ENCODE results near the gene DACH1.
"Not testable (repeated sequence)": the region's sequence is repeated elsewhere in the genome, so short reads cannot be mapped to it uniquely, and the experiment has no call there.

Gene DACH1

GRCh38 chr13:71864986-71865873, 1.8 kb downstream of the DACH1 start:
- no peak for DNase-seq

GRCh38 chr13:71864094-71864985, 2.7 kb downstream of the DACH1 start:
- no peak for DNase-seq

- no peak for DNase-seq
These were observed 3.6 kb downstream of the DACH1 start for GRCh38 chr13:71863254-71863865.

GRCh38 chr13:71862459-71862943, 4.5 kb downstream of the DACH1 start:
- DNase-seq: no peak

DNA sequence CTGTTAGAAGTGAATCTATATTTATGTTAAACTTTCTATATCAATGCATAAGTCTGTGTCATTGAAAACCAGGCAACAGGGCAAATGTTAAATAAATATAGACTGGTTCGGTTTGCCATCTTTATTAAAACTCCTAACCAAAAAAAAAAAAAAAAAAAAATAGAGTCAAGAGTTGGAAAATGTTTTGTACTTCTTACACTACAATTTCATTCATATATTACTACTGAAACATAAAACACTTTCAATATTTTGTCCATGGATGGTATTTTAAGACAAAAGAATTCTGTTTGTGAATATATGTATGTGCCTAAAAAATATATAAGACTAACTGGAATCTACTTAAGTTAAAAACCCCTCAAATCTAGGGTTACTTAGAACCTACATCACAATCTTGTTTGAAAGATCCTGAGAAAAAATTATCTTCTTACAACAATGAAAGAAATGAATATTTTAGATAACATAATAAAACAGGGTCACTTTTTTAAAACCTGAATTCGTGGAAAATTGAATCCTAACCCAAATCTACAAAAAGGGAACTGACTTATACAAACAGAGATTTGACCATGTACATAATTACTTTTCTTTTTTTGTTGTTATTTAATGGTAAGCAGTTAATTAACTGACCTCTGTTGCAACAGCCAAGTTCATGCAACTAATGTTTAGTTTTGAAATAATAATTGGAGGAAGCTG, 5.1 kb downstream of the DACH1 start:
- no peak for DNase-seq

DNA sequence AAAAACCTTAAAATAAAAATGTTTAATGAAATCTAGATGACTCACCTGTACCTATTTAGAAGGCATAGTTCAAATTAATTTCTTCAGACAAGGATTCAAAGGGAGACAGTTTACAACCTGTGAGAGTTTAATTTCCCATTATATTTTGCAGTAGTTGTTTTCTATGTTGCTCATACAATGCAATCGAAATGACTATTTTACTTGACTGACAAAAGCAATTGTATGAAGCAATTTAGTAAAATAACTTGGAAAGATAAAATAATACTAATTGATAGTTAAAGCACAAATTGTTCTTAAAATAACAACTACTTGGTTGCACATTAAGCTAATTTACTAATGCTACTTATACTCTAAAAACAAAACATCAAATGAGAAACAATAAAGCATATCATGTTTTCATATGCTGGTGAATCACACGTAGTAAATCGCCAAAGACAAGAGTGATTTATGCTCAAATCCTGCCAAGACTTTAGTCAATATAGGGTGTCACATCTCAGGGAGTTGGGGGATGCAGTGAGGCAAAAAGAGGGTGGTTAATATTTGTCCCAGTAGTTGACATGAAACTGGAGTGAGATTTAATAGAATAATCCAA, 6.4 kb downstream of the DACH1 start:
- DNase-seq: peak; percentile 25

DNA sequence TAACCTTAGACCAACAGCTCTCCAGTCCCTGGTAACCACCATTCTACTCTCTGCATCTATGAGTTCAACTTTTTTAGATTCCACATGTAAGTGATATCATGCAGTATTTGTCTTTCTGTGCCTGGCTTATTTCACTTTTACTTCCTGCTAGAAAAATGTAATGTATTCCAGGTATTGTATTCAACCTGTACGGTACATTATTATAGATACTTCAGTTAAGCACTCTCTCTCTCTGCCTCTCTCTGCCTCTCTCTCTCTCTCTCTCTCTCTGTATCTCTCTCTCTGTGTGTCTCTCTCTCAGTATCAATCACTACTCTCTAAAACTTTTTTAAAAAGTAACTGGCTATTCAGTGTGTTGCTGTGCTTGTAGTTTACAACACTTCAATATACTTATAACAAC, 8.4 kb downstream of the DACH1 start:
- DNase-seq: no peak

- DNase-seq: no peak
These were observed 10.4 kb downstream of the DACH1 start for GRCh38 chr13:71856548-71857043.

GRCh38 chr13:71854401-71854800, 12.6 kb downstream of the DACH1 start:
- DNase-seq: no peak

GRCh38 chr13:71853725-71854124, 13.3 kb downstream of the DACH1 start:
- DNase-seq: no peak

DNA sequence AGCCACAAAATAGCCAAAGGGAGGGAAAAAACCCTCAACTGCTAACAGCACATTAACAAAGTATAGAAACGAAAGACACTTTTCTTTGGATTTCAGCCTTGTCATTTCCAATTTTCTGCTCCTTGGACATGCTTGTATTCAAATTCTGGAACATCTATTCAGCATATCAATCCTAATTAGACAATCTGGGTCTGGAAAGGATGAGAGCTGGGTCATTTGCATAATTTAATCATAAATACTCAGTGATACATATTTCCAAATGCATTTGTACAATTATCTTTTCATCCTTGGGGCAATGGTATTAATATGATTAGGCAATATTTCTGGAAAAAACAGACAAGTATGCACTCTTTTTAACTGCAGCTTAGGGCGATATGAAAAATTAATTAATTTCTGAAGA, 14.3 kb downstream of the DACH1 start:
- DNase-seq: no peak

GRCh38 chr13:71851498-71852409, 15.2 kb downstream of the DACH1 start:
- DNase-seq: no peak

- DNase-seq: no peak
These were observed 25.0 kb downstream of the DACH1 start for GRCh38 chr13:71842003-71842402.

- DNase-seq: no peak
These were observed 28.2 kb downstream of the DACH1 start for GRCh38 chr13:71838842-71839241.

DNA sequence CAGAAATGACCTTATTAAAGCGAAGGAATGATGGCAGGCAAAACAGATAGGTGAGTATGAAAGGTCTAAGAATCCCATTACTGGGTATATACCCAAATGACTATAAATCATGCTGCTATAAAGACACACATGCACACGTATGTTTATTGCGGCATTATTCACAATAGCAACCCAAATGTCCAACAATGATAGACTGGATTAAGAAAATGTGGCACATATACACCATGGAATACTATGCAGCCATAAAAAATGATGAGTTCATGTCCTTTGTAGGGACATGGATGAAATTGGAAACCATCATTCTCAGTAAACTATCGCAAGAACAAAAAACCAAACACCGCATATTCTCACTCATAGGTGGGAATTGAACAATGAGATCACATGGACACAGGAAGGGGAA, 29.4 kb downstream of the DACH1 start:
- not testable (repeated sequence) for DNase-seq

- no peak for DNase-seq
These were observed 35.3 kb downstream of the DACH1 start for GRCh38 chr13:71831716-71832115.

DNA sequence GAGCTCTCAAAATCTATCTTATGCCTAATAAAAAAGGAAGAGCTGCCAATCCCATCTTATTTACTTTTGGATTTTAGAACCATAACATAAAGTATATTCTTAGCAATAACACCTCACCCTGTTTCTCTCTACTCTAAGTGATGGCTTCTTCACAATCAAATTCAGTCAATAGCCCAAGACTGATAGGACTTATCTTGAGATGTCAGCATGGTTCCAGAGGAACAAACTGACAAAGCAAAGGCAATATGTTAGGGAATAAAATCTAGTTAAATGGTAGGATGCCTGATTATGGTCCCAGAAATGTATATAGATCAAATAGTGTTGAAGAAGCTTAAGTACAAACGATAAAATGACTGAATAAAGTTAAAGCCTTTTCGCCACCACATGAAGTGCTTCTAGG, 36.3 kb downstream of the DACH1 start:
- DNase-seq: no peak

DNA sequence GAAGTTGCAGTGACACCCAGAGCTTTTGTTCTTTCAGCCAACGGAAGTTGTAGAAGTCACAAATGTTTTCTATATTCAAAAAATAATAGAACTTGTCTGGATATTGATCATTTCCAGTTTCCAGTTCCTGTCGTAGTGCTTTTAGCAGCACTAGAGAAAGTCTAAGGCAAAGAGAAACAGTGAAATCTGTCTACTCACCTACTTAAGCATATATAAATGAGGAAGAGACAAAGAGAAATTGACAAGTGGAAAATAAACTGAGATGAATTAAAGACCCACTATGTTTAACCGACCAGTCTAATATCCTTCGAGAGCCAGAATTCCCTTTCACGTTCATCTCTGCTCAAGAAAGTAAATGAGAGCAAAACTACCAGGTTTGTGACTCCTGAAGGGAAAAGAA, 36.7 kb downstream of the DACH1 start:
- no peak for DNase-seq

DNA sequence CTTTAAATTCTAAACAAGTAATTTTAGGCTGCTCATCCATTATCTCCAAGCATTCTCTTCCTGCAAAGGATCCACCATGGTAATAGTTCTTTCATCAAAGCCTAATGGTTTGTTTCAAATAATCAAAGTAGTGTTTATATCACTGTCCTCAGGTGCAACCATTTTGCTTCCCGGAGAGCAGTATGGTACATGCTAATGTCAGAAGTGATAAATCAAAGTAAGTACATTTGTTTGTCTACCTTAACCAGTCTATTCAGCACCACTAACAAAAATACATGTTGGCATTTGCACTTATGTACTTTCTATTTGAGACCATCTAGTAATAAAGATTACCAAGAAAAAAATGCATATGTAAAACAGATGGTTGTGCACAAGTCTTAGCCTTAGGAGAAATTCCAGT, 37.5 kb downstream of the DACH1 start:
- no peak for DNase-seq

- DNase-seq: no peak
These were observed 38.4 kb downstream of the DACH1 start for GRCh38 chr13:71828564-71828963.

- no peak for DNase-seq
These were observed 38.9 kb downstream of the DACH1 start for GRCh38 chr13:71828117-71828516.

Measured in NCI-H446 treated with DMSO at 0.1 percent for 48 hours (cell line).